Measurements from ENCODE around the gene SYCP3.

GRCh38 chr12:101691503-101692096, 47.7 kb downstream of the SYCP3 start:
- TF ChIP-seq CTCF (conservative IDR thresholded peaks at IDR 0.05) (no peak), ZFX (IDR thresholded peaks at IDR 0.05) (no peak)

Data from C4-2B (cell line).